Endothelial cell of umbilical vein (primary cell): ENCODE measurements around the gene CCT5. TPM values are rescaled to one million over a fixed set of nuclear protein-coding genes. Genes with fewer than 3 reads are reported as not detected.

Experiments
- BruUV-seq: library from RNA; stranded (reverse); fragments of 400-500 nt; replicated peaks from 2 replicates; lab custom pipeline; 2021; lab: Mats Ljungman, UMichigan
- CTCF ChIA-PET: fragments of 300-600, 350-600 bp; sonication (Branson Sonifier 250); formaldehyde crosslinking; loops from one replicate; lab custom pipeline; 2021; ENCODE audit warnings: antibody characterized with exemption, inconsistent platforms; lab: Charles Lee
- POLR2A ChIA-PET: fragments of 300-600, 350-600 bp; sonication (Branson Sonifier 250); formaldehyde crosslinking; loops from one replicate; lab custom pipeline; 2021; ENCODE audit warnings: antibody characterized with exemption, inconsistent platforms; lab: Charles Lee
- DNase-seq: peaks from one replicate; pipeline ENCODE4 v3.0.0-alpha.2; 2011; ENCODE audit warnings: low read depth, low spot score
- FAIRE-seq: peaks from 2 replicates; lab custom pipeline; 2011; peaks lifted over from hg19 to GRCh38; lab: Jason Lieb, UNC
- H2AFZ ChIP-seq: 2 replicates; pipeline ENCODE4 v1.6.0; 2012; ENCODE audit warnings: low read depth, low read length, control low read depth, inconsistent platforms
- H3K27ac ChIP-seq: 2 replicates; pipeline ENCODE4 v1.5.1; 2011; ENCODE audit warnings: low read depth, mild to moderate bottlenecking, control low read depth, low read length, moderate library complexity; ENCODE audit not compliant: insufficient read depth
- H3K27me3 ChIP-seq, 2 experiments: 2 replicates each; pipeline versions ENCODE4 v1.6.0 to v1.6.1; 2011; ENCODE audit warnings: low read length in 2 of 2, mixed read lengths in 1 of 2; ENCODE audit not compliant: control insufficient read depth in 2 of 2, insufficient read depth in 2 of 2
- H3K36me3 ChIP-seq, 2 experiments: 2 replicates in 1 of 2; 3 replicates in 1 of 2; pipeline ENCODE4 v1.5.1; 2011; ENCODE audit warnings: low read length in 2 of 2, mild to moderate bottlenecking in 1 of 2, moderate library complexity in 1 of 2; ENCODE audit not compliant: control insufficient read depth in 2 of 2, insufficient read depth in 2 of 2; ENCODE audit errors: extremely low read depth in 1 of 2
- H3K4me1 ChIP-seq: 3 replicates; pipeline ENCODE4 v1.5.1; 2011; ENCODE audit warnings: mild to moderate bottlenecking, low read length; ENCODE audit not compliant: control insufficient read depth, insufficient read depth; ENCODE audit errors: extremely low read depth
- H3K4me2 ChIP-seq: 2 replicates; pipeline ENCODE4 v1.6.1; 2011; ENCODE audit warnings: low read length, control low read depth, mixed read lengths; ENCODE audit not compliant: insufficient read depth
- H3K4me3 ChIP-seq, 3 experiments: fragments of 200-600 bp in 1 of 3; sonication (generic), shearing (Covaris generic) in 1 of 3; replicated peaks in 1 of 3; 2 replicates each; pipeline ENCODE4 v1.5.1; 2011 to 2016; ENCODE audit warnings: control low read depth in 3 of 3, low read length in 3 of 3, mild to moderate bottlenecking in 2 of 3, inconsistent platforms in 1 of 3, low read depth in 1 of 3, moderate library complexity in 1 of 3; ENCODE audit not compliant: insufficient read depth in 1 of 3
- H3K79me2 ChIP-seq: 2 replicates; pipeline ENCODE4 v1.6.0; 2012; ENCODE audit warnings: low read length, inconsistent platforms; ENCODE audit not compliant: control insufficient read depth, insufficient read depth
- H3K9ac ChIP-seq: replicated peaks from 2 replicates; pipeline ENCODE3; 2011; ENCODE audit warnings: low read length, control low read depth; ENCODE audit not compliant: insufficient read depth; ENCODE audit errors: extremely low read depth
- H3K9me1 ChIP-seq: replicated peaks from 3 replicates; pipeline ENCODE4 v1.6.0; 2011; ENCODE audit warnings: mild to moderate bottlenecking, low read length; ENCODE audit not compliant: control insufficient read depth, insufficient read depth; ENCODE audit errors: extremely low read depth
- H3K9me3 ChIP-seq: replicated peaks from 2 replicates; pipeline ENCODE4 v1.5.1; 2012; ENCODE audit warnings: low read length, inconsistent platforms; ENCODE audit not compliant: control insufficient read depth, insufficient read depth
- H4K20me1 ChIP-seq: replicated peaks from 2 replicates; pipeline ENCODE3; 2011; ENCODE audit warnings: mild to moderate bottlenecking, low read length; ENCODE audit not compliant: control insufficient read depth, insufficient read depth; ENCODE audit errors: extremely low read depth
- CTCF ChIP-seq, 2 donors: IDR thresholded peaks; 1 replicate in 1 of 2; 2 replicates in 1 of 2; pipeline ENCODE4 v1.5.1; 2011; ENCODE audit warnings: low read length in 2 of 2, mild to moderate bottlenecking in 2 of 2, moderate library complexity in 2 of 2, control low read depth in 1 of 2, inconsistent platforms in 1 of 2, low read depth in 1 of 2; ENCODE audit not compliant: insufficient read depth in 1 of 2; ENCODE audit errors: extremely low read depth in 1 of 2
- FOS ChIP-seq: IDR thresholded peaks from 2 replicates; pipeline ENCODE4 v1.6.1; 2011; ENCODE audit warnings: mild to moderate bottlenecking, low read length, moderate library complexity, borderline replicate concordance; ENCODE audit not compliant: insufficient read depth
- GATA2 ChIP-seq: IDR thresholded peaks from 2 replicates; pipeline ENCODE4 v1.7.0; 2011; ENCODE audit warnings: low read depth, mild to moderate bottlenecking, moderate library complexity, mixed read lengths, low read length; ENCODE audit not compliant: insufficient read length, insufficient read depth
- JUN ChIP-seq: IDR thresholded peaks from 2 replicates; pipeline ENCODE4 v1.6.1; 2011; ENCODE audit warnings: borderline replicate concordance, low read depth; ENCODE audit not compliant: insufficient read length, insufficient read depth
- MAX ChIP-seq: IDR thresholded peaks from 2 replicates; pipeline ENCODE4 v1.6.1; 2011; ENCODE audit not compliant: insufficient read depth, insufficient read length
- MYC ChIP-seq: IDR thresholded peaks from one replicate; pipeline ENCODE4 v1.6.1; 2011; ENCODE audit warnings: mild to moderate bottlenecking, low read depth, low read length
- POLR2A ChIP-seq: IDR thresholded peaks from 2 replicates; pipeline ENCODE4 v1.6.1; 2012; ENCODE audit warnings: low read depth, mild to moderate bottlenecking, control low read depth, low read length
- POLR2AphosphoS5 ChIP-seq: IDR thresholded peaks from 2 replicates; pipeline ENCODE4 v1.6.1; 2012; ENCODE audit warnings: low read depth, mild to moderate bottlenecking, control low read depth, low read length, moderate library complexity; ENCODE audit not compliant: insufficient read depth
- dilution Hi-C: fragments of 300-500 bp; cut with MboI; formaldehyde crosslinking; loops from one replicate; pipeline ENCODE4 v1.15.0; 2019; ENCODE audit warnings: low sequenced_read_pairs; ENCODE audit not compliant: extremely low pct_ligation_motif_present
- intact Hi-C: fragments of 100-400 bp; cut with micrococcal nuclease; formaldehyde crosslinking; loops from one replicate; pipeline ENCODE4 v1.10.0; 2022
- polyA plus RNA-seq, 4 experiments: library from polyadenylated mRNA; depleted of rRNA in 3 of 4; stranded (reverse) in 3 of 4; unstranded in 1 of 4; fragments of >200 nt; gene quantifications; 2 replicates each; pipeline versions ENCODE4 v1.2.1 to v1.2.3, GENCODE V29; 2011 to 2012; ENCODE audit warnings: missing spikeins in 1 of 4
- total RNA-seq: library from RNA; stranded (reverse); gene quantifications from 2 replicates; pipeline ENCODE4 v1.2.3, GENCODE V29; 2021

CCT5 gene
- total and polyA plus RNA-seq, 2 donors (not counting 3 experiments of a cell fraction or from before 2014, with no cell fraction given), result 323 to 386 TPM

DNA sequence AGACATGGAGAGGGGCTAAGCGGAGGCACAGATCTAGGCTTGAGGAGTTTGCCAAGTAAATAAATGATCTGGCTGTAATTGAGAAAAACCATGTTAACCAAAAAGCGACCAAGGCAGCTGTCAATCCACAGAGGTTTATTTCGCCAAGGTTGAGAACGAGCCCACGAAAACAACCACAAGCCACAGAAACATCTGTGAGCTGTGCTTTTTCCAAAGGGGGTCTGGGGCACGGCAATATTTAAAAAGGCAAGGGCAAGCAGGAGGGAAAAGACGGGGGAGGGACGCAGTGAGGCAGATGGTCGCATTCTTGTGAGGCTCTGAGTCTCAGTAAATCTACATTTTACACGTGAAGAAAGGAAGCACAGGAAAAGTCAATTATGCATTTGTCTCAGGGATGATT lies 25.4 kb downstream of the CCT5 start:
- no peak for FAIRE-seq
- Histone ChIP-seq H3K36me3 (no peaks in the 10 kb centered on the region), H3K9me1 (no peaks in the 10 kb centered on the region), H3K27me3 (peaks cover 3 to 6% of the 10 kb centered on the region in 2 experiments), H3K9ac (no peak overlapping the region), H2AFZ (no peak overlapping the region), H3K4me3 (no peak overlapping the region), H4K20me1 (no peaks in the 10 kb centered on the region), H3K9me3 (no peaks in the 10 kb centered on the region), H3K27ac (no peak overlapping the region), H3K4me2 (no peak overlapping the region), H3K79me2 (no peaks in the 10 kb centered on the region), H3K4me1 (no peaks in the 10 kb centered on the region)
- ChIA-PET CTCF (no interaction called here), POLR2A (no interaction called here)
- intact Hi-C loops (no loop called here), dilution Hi-C loops (no loop called here)
- DNase-seq, result no peak
- TF ChIP-seq POLR2A (no peak), JUN (no peak), FOS (no peak), CTCF (IDR thresholded peaks at IDR 0.05; ENCODE audit: extremely low read depth in 1 of 2, insufficient read depth in 1 of 2, low read depth in 1 of 2, low read length in 2 of 2) (no peak), MYC (no peak), POLR2AphosphoS5 (no peak), GATA2 (no peak), MAX (no peak)
- no TSS peak for BruUV-seq
